Limb (tissue), 2 donors: ENCODE measurements around the gene RABIF.
"Not testable (repeated sequence)": the region's sequence is repeated elsewhere in the genome, so short reads cannot be mapped to it uniquely, and the experiment has no call there.

Source experiments
- DNase-seq, 2 donors: peaks; one replicate each; pipeline ENCODE4 v3.0.0-alpha.2; 2016; ENCODE audit errors: extremely low spot score in 2 of 2

Gene RABIF

GRCh38 chr1:202888531-202889360 is at the start of gene RABIF:
TSS of gene RABIF (minus strand) at chr1:202889149. CDS start at chr1:202889098, 51 bp downstream.
- peak; percentile 95 to 98 for DNase-seq

- no peak for DNase-seq
Observed at GRCh38 chr1:202938287-202938925, 49.5 kb upstream of the RABIF start.

- DNase-seq = not testable (repeated sequence)
Observed at GRCh38 chr1:202936409-202936808, 47.5 kb upstream of the RABIF start.

- DNase-seq = no peak
Observed at GRCh38 chr1:202935844-202936243, 46.9 kb upstream of the RABIF start.

GRCh38 chr1:202934755-202935154 is 45.8 kb upstream of the RABIF start:
- no peak for DNase-seq

GRCh38 chr1:202932476-202932875 is 43.5 kb upstream of the RABIF start:
- DNase-seq = no peak

- peak; percentile 98 to 99 for DNase-seq
Observed at GRCh38 chr1:202926581-202927491, 37.9 kb upstream of the RABIF start, which contains the start of gene KLHL12. TSS of gene KLHL12 (minus strand) at chr1:202927234. CDS start at chr1:202925162, 2,072 bp downstream.

- no peak for DNase-seq
Observed at GRCh38 chr1:202923533-202923932, 34.6 kb upstream of the RABIF start.

- DNase-seq = no peak
Observed at GRCh38 chr1:202919615-202920014, 30.7 kb upstream of the RABIF start.

GRCh38 chr1:202915146-202915545 is 26.2 kb upstream of the RABIF start:
- DNase-seq = no peak

- not testable (repeated sequence) for DNase-seq
Observed at GRCh38 chr1:202912476-202912875, 23.5 kb upstream of the RABIF start.

GRCh38 chr1:202909494-202909893 is 20.5 kb upstream of the RABIF start:
- no peak for DNase-seq

- DNase-seq = no peak
Observed at GRCh38 chr1:202908998-202909397, 20.0 kb upstream of the RABIF start.

- DNase-seq = no peak
Observed at GRCh38 chr1:202905331-202905730, 16.4 kb upstream of the RABIF start.

- DNase-seq = not testable (repeated sequence)
Observed at GRCh38 chr1:202903808-202904207, 14.9 kb upstream of the RABIF start.

GRCh38 chr1:202901555-202901954 is 12.6 kb upstream of the RABIF start:
- DNase-seq = no peak

GRCh38 chr1:202892501-202892900 is 3.6 kb upstream of the RABIF start:
- DNase-seq = no peak

- DNase-seq = no peak
Observed at GRCh38 chr1:202890392-202890791, 1.4 kb upstream of the RABIF start.

GRCh38 chr1:202888221-202888530 is 773 bp downstream of the RABIF start:
- no peak for DNase-seq

GRCh38 chr1:202880961-202881460 is 7.9 kb downstream of the RABIF start:
- DNase-seq = no peak

- no peak for DNase-seq
Observed at GRCh38 chr1:202880062-202880461, 8.9 kb downstream of the RABIF start.

GRCh38 chr1:202879128-202879527 is 9.8 kb downstream of the RABIF start:
- no peak for DNase-seq
